Tongue (tissue), 2 donors: ENCODE data around the gene SPATA9. TPM values are rescaled to one million over a fixed set of nuclear protein-coding genes. Genes with fewer than 3 reads are reported as not detected.
"Not testable (repeated sequence)": the region's sequence is repeated elsewhere in the genome, so short reads cannot be mapped to it uniquely, and the experiment has no call there.

ENCODE experiments used
- DNase-seq: peaks from one replicate; pipeline ENCODE4 v3.0.0-alpha.2; 2015
- total RNA-seq: library from RNA; depleted of rRNA; stranded (reverse); fragments of >200 nt; gene quantifications from one replicate; pipeline ENCODE4 v1.2.3, GENCODE V29; 2014

SPATA9 gene
- total RNA-seq, 1 donor from 2014 or later, result not detected

DNA sequence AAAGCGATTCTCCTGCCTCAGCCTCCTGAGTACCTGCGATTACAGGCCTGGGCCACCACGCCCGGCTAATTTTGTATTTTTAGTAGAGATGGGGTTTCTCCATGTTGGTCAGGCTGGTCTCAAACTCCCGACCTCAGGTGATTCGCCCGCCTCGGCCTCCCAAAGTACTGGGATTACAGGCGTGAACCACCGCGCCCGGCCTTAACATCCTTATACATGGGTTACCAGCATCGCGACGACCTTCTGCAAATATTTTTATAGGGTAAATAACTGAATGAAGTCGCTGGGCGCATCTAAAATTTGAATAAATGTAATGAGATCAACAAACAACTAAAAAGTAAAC, 36.6 kb downstream of the SPATA9 start:
- not testable (repeated sequence) for DNase-seq

DNA sequence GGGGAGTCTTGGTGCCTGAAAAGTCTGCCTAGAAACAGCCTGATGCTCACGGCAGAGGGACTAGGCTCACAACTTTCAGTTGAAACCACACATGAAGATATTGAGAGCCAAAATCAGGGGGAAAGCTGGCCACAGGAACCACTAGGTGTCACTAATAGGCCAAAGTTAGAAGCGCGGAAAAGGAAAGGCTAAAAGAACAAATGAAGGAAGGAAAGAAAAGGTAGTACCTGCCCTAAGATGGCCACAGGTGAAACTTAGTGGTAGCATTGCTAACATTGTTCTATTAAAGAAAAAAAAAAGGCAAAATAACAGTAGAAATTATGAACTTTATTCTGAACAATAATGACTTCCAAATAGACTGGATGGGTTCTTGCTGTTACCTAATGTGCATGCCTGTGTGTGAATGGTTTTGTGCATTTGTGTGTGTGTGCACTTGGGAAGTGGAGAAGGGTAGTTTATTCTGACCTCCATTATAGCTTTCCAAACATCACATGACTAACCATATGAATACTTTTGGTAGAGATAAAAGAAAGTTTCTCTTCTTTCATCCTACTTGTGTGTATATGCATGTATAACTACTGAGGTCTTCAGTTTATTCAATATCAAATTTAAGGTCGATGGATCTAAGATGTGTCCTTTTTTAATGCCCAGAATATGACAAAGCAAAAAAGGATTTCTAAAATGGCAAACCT, 38.3 kb downstream of the SPATA9 start:
- DNase-seq, result peak; percentile 72

GRCh38 chr5:95643152-95643551, 39.6 kb downstream of the SPATA9 start:
- no peak for DNase-seq

DNA sequence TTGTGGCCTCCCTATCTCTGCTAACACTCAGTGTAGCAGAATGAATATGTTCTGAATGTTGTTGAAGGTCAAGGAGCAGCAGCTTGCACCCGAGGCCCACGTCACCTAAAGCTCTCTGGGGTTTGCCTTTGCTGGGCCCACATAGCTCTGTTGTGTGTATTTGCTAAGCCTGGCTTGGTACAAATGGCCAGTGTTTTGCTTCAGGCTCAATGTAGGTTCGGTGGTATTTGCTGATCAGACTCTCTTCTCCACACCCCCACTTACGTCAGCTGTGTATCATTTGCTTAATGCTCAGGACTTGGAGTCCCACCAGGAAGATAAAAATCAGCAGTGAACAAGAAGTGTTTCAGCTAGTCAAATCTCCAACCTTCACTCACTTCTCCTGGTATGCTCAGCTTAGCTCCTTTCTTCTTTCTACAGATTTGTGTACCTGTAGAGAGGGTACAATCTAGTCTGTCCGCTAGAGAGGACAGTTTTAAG, 41.0 kb downstream of the SPATA9 start:
- DNase-seq, result no peak

- no peak for DNase-seq
These were observed 44.2 kb downstream of the SPATA9 start for GRCh38 chr5:95638632-95639031.

- DNase-seq, result no peak
These were observed 48.7 kb downstream of the SPATA9 start for GRCh38 chr5:95634081-95634480.

- DNase-seq, result no peak
These were observed 49.1 kb downstream of the SPATA9 start for GRCh38 chr5:95633671-95634070.

DNA sequence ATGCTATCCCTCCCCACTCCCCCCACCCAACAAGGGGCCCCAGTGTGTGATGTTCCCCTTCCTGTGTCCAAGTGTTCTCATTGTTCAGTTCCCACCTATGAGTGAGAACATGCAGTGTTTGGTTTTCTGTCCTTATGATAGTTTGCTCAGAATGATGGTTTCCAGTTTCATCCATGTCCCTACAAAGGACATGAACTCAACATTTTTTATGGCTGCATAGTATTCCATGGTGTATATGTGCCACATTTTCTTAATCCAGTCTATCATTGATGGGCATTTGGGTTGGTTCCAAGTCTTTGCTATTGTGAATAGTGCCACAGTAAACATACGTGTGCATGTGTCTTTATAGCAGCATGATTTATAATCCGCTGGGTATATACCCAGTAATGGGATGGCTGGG, 49.8 kb downstream of the SPATA9 start:
- DNase-seq, result not testable (repeated sequence)

GRCh38 chr5:95631991-95632675, 50.7 kb downstream of the SPATA9 start:
- DNase-seq, result no peak

DNA sequence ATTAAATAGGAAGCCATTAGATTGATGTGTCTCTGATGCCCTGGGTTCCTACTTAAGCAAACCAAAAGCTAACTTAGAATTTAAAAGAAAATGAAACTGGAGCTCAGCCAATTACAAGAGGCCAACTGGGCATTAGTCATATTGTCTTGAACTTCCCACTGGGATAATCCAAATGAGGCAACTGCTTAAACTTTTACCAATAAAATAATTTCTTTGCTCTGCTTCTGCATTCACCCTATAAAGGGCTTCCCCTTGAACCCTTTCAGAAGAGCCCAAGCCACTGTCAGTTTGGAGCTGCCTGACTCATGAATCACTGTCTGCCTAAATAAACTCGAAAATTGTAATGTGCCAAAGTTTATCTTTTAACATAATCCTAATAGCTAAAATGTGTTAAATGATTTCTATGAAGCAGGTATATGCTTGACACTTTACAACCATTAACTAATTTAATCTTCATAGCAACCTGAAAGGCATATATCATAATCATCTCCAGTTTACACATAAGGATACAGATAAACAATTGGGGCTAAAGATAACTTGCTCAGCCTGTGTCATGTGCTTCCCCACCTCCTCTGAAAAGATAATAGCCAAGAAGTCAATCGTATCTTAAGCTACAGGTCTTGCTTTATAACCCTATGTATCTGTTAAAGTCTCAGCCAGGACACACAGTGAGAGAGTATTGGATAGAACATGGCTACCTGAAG, 51.4 kb downstream of the SPATA9 start:
- no peak for DNase-seq

DNA sequence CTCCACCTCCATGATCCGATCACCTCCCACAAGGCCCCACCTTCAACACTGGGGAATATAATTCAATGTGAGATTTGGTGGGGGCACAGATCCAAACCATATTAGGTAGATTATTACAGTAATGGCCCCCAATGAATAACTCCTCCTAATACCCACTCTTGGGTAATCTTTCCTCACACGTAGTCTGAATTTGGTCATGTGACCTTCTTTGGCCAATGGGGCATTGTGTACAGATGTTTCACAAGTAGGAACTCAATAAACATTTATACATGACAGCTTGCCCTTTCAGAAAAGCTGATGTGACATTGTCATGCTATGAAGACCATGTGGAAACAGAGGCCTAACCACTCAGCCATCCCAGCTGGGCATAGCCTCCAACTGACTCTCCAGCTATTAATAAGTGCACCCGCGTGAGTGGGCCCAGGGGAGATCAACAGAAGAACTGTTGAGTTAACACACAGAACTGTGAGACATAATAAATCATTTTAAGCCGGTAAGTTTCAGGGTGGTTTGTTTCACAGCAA, 52.3 kb downstream of the SPATA9 start:
- DNase-seq, result no peak

DNA sequence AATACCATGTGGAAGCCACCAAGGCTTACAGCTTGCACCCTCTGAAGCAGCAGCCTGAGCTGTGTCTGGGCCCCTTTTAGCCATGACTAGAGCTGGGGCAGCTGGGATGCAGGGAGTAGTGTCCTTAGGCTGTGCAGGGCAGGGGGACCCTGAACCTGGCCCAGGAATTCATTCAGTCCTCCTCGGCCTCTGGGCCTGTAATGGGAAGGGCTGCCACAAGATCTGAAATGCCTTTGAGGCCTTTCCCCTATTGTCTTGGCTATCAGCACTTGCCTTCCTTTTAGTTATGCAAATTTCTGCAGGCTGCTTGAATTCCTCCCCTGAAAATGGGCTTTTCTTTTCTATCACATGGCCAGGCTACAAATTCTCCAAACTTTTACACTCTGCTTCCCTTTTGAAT, 53.9 kb downstream of the SPATA9 start:
- no peak for DNase-seq

DNA sequence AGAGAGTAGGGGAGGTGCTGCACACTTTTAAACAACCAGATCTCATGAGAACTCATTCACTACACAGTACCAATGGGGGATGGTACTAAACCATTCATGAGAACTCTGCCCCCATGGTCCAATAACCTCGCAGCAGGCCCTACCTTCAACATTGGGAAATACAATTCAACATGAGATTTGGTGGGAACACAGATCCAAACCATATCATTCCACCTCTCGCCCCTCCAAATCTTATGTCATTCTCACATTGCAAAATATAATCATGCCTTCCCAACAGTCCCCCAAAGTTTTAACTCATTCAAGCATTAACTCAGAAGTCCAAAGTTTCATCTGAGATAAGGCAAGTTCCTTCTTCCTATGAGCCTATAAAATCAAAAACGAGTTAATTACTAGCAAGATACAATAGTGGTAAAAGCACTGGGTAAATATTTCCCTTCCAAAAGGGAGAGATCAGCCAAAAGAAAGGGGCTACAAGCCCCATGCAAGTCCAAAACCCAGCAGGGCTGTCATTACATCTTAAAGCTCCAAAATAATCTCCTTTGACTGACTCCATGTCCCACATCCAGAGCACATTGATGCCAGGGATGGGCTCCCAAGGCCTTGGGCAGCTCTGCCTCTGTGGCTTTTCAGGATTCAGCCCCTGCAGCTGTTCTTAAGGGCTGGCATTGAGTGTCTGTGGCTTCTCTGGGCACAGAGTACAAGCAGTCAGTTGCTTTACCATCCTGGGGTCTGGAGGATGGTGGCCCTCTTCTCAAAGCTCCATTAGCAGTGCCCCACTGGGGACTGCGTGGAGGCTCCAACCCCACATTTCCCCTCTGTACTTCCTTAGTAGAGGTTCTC, 54.6 kb downstream of the SPATA9 start:
- DNase-seq, result no peak

DNA sequence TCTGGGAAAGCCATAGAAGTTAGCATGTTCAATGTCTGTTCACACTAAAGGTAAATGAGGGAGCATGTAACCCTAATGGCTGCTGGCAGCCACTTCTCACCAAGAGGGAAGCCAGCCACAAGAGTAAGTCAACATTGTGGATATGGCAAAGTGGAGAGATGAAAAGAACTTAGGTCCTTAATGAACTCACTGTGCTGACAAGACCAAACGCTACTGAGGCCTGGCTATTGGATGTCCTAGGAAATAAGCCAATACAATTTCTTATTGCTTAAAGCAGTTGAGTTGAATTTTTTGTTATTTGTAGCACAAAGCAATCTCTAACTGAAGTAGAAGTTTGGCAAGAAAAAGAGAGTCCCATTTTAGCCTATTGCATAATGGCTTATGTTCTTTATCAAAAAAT, 56.1 kb downstream of the SPATA9 start:
- DNase-seq, result no peak

DNA sequence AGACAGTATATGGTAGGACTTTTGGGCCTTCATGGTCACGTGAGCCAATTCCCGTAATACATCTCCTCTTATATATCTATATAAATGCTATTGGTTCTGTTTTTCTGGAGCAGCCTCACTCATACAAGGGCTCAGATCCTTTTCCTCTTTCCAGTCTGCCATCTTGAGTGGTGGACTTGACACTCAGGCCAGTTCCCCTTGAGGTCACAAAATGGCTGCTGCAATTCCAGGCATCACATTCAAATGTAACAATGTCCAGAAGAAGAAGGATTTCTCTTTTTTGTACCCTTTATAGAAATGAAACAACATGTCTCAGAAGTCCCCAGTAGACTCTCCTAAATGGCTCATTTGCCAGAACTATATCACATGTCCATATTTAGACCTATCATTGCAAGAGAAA, 58.4 kb downstream of the SPATA9 start:
- DNase-seq, result no peak

DNA sequence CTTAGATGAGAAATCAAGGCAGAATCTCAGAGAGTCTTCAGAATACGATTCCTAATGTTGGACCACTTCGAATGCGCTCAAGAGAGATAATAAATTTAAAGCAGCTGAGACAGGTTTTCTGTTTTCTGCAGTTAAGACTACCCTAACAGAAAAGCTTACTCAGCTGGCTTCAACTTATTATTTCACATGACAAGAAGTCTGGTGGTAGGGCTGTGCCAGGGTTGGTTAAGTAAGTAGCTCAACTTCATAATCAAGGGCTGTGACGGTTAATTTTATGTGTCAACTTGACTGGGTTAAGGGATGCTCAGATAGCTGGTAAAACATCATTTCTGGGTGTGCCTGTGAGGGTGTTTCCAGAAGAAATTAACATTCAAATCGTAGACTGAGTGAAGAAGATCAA, 59.1 kb downstream of the SPATA9 start:
- no peak for DNase-seq

- DNase-seq, result peak; percentile 22
These were observed 60.8 kb downstream of the SPATA9 start for GRCh38 chr5:95621839-95622629.

GRCh38 chr5:95620870-95621838, 61.6 kb downstream of the SPATA9 start:
- DNase-seq, result peak; percentile 49

- peak; percentile 63 for DNase-seq
These were observed 62.5 kb downstream of the SPATA9 start, which contains the start of gene GPR150 for GRCh38 chr5:95620030-95620869. Gene GPR150, plus strand, starts transcription at chr5:95620087. Its CDS starts 189 bp downstream, at chr5:95620276.
